T-helper 1 cell treated with Interleukin-12 subunit alpha and Interleukin-12 subunit beta and Interleukin-4 antibody, amounts not matched to agents 30 ng/mL and 1 ng/mL, for 36 hours (primary cell): ENCODE measurements around the gene CDK8. TPM values are rescaled to one million over a fixed set of nuclear protein-coding genes. Genes with fewer than 3 reads are reported as not detected.
"Not testable (repeated sequence)": the region's sequence is repeated elsewhere in the genome, so short reads cannot be mapped to it uniquely, and the experiment has no call there.

Source experiments
- intact Hi-C: fragments of 100-400 bp; cut with micrococcal nuclease; formaldehyde crosslinking; loops from one replicate; pipeline ENCODE4 v1.15.1; 2024
- total RNA-seq: library from RNA; stranded (reverse); gene quantifications from 2 replicates; pipeline ENCODE4 v1.2.3, GENCODE V29; 2022

CDK8 gene
- total RNA-seq, 1 donor from 2014 or later, result 13.2 TPM

DNA sequence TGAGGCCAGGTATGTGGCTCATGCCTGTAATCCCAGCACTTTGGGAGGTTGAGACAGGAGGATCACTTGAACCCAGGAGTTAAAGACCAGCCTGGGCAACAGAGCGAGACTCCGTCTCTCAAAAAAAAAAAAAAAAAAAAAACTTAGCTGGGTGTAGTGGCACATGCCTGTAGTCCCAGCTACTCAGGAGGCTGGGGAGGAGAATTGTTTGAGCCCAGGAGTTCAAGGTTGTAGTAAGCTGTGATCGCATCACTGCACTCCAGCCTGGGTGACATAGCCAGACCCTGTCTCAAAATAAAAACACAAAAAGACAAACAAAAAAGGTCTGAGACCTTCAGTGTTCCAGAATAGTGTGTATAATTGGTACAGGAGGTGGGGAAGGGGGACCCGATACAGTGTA lies 1.9 kb upstream of the CDK8 start:
- intact Hi-C loops, result loop anchor here (2.0 to 10.0 kb wide), 7 partner anchors 280 to 1885 kb away; partner anchors contain the start of genes GTF3A, NUP58, PAN3 and USP12

DNA sequence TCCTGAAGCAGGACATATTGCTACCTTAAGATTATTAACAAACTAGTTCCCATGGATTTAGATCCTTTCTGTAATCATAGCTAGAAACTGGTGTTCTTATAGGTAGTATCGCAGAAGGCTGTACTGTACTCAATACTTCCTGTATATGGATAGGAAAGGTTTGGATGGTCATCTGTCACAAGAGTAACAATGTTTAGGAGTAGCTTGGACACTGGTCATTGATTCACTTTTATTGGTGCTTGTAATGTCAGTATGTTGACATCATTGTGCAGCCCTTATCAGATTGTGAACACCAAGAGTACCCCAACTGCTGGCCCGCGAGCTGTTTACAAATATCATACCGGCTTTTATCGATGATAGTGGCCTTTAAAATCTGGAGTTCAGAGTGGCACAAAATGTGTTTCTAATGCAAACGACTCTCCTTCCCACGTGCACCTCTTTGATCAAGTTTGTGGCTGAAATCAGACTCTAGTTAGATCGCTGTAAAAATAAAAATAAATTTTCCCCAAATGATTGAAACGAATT lies 605 bp upstream of the CDK8 start:
- intact Hi-C loops, result loop anchor here (1.0 to 10.0 kb wide), 11 partner anchors 32 to 1884 kb away; partner anchors contain the start of genes GTF3A, LNX2, NUP58 and PAN3

- intact Hi-C loops, result loop anchor here (1.0 to 10.0 kb wide), 10 partner anchors 228 to 1883 kb away; partner anchors contain the start of genes GTF3A, NUP58 and PAN3
These were observed 718 bp downstream of the CDK8 start for GRCh38 chr13:26254583-26255111.

DNA sequence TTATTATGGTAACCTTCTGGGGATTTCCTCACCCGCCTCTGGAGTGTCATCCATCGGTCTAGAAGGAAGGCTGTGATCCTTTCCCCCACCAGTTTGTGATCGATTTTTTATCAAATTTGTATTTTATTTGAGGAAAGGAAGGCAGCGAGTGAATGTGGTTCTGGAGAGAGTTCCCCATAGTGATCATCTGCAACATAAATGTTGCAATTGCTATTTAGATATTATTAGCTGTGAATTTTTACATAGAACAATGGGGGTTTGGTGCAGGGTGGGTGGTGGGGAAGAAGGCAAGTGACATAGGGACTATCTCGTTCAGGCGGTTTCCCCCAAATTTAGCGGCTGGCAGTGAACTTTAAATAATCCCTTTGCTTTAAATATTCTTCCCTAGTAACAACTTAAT lies 1.2 kb downstream of the CDK8 start:
- intact Hi-C loops, result loop anchor here (2.0 to 10.0 kb wide), 3 partner anchors 444 to 1170 kb away; partner anchors contain the start of gene GTF3A

DNA sequence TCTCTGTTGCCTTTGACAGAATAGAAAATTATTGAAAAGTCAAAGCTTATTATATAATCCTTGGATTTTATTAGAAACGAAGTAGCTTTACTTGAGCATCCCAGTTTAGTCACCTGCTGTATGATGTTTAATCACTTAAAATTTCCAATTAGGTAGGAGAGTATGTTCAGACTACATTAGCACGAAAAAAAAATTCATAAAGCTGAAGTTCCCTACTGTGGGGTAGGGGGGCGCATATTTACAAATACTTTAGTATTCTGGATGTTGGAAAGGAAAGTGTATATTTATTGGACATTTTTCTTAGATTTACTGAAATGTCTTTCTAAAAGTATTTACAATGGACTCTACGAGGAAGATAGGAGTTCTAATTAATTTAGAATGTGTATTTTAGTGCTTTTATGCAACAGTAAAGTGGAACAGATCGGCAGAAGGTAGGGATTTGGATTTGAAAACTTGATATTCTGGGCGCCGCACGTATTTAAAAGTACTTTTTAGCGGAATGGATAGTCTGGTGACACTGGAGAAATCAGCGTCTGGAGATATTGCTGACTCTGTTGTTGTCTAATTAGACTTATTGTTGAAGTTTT lies 1.9 kb downstream of the CDK8 start:
- intact Hi-C loops, result loop anchor here (2.0 to 10.0 kb wide), 3 partner anchors 443 to 1169 kb away; partner anchors contain the start of gene GTF3A

GRCh38 chr13:26257049-26257448 lies 3.1 kb downstream of the CDK8 start:
- intact Hi-C loops, result loop anchor here (10.0 kb wide), 2 partner anchors 878 to 1168 kb away; partner anchors contain the start of gene GTF3A

- intact Hi-C loops, result loop anchor here (10.0 kb wide), 2 partner anchors 875 to 1165 kb away; partner anchors contain the start of gene GTF3A
These were observed 5.7 kb downstream of the CDK8 start for GRCh38 chr13:26259634-26260033.

DNA sequence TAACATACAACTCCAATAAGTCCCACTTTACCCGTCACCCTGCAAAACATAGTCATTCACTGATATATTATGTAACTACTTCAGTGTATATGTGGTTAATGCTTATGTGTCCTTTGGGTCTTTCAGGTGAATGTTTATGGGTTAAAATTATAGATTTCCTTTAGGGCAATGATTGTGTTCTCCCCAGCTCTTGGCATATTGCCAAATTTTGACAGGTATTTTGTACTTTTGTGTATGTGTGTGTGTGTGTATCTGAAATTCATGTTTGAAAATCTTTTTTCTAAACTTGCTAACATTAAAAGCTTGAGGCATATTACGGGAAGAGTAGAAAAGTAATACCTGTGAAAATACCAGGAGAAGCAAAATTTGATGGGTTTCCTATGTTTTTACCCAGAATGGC lies 8.2 kb downstream of the CDK8 start:
- intact Hi-C loops, result no loop called here

- intact Hi-C loops, result no loop called here
These were observed 12.4 kb downstream of the CDK8 start for GRCh38 chr13:26266311-26266710.

- intact Hi-C loops, result no loop called here
These were observed 16.8 kb downstream of the CDK8 start for GRCh38 chr13:26270707-26271106.

DNA sequence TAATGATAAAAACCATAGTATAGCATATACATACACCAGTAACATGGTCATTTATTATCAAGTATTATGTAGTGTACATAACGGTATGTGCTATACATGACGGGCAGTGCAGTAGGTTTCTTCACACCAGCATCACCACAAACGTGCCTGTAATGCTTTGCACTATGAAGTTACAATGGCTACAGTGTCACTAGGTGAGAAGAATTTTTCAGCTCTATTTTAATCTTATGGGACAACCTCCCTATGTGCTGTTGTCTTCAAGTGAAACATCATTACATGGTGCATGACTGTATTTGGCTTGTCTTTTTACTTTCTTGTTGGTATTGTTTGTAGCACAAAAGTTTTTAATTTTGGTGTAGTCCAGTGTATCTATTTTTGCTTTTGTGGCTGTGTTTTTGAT lies 18.7 kb downstream of the CDK8 start:
- intact Hi-C loops, result no loop called here

- intact Hi-C loops, result no loop called here
These were observed 26.4 kb downstream of the CDK8 start for GRCh38 chr13:26280295-26280694.

GRCh38 chr13:26280822-26281221 lies 26.9 kb downstream of the CDK8 start:
- intact Hi-C loops, result no loop called here

DNA sequence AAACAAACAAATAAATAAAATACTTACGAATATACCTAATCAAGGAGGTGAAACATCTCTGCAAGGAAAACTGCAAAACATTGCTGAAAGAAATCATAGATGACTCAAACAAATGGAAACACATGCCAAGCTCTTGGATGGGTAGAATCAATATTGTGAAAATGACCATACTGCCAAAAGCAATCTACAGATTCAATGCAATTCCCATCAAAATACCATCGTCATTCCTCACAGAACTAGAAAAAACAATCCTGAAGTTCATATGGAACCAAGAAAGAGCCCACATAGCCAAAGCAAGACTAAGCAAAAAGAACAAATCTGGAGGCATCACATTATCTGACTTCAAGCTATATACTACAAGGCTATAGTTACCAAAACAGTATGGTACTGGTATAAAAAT lies 32.0 kb downstream of the CDK8 start:
- intact Hi-C loops, result not testable (repeated sequence)

- intact Hi-C loops, result not testable (repeated sequence)
These were observed 34.9 kb downstream of the CDK8 start for GRCh38 chr13:26288838-26289237.

GRCh38 chr13:26295812-26296211 lies 41.9 kb downstream of the CDK8 start:
- intact Hi-C loops, result no loop called here

GRCh38 chr13:26299168-26299750 lies 45.3 kb downstream of the CDK8 start:
- intact Hi-C loops, result no loop called here

DNA sequence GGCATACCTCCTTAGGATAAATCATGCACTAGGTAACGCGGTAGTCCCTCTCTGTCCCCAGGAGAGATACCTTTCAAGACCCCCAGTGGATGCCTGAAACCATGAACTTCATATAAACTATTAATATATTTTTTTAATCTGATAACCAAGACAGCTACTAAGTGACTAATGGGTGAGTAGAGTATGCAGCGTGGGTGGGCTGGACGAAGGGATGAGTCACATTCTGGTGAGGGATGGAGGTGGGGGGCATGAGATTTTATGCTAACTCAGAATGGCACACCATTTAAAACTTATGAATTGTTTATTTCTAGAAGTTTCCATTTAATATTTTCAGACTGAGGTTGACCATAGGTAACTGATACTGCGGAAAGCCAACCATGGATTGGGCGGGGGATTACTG lies 46.2 kb downstream of the CDK8 start:
- intact Hi-C loops, result no loop called here

GRCh38 chr13:26305676-26306075 lies 51.7 kb downstream of the CDK8 start:
- intact Hi-C loops, result no loop called here

GRCh38 chr13:26307701-26308100 lies 53.8 kb downstream of the CDK8 start:
- intact Hi-C loops, result no loop called here

DNA sequence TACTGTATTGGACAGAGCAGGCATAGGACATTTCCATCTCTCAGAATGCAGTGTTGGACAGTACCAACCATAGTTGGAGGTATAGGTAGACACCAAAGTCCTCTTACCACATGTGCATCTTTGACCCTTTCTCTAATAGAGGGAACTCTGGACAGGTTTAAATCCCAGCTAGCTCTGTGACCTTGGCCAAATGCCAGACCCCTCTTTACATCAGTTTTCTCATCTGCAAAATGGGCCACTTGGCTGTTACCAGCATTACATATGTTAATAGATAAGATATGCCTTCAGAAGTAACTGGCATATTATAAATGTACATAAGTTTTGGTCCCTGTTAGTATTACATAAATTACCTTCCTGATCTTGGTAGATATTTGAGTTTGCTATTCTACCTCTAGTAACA lies 54.3 kb downstream of the CDK8 start:
- intact Hi-C loops, result no loop called here

- intact Hi-C loops, result no loop called here
These were observed 54.9 kb downstream of the CDK8 start for GRCh38 chr13:26308836-26309235.
